Measurements from ENCODE around the gene MAP2. TPM values are rescaled to one million over a fixed set of nuclear protein-coding genes. Genes with fewer than 3 reads are reported as not detected.

The MAP2 gene
- total RNA-seq, 1 experiment from 2014 or later, result 0.05 TPM

GRCh38 chr2:209757163-209757562 is 333.3 kb downstream of the MAP2 start:
- Mint-ChIP-seq H3K4me1 (ENCODE audit: low read depth, unreplicated experiment) (no peaks in the 10 kb centered on the region), H3K4me3 (ENCODE audit: unreplicated experiment) (no peak overlapping the region), H3K36me3 (ENCODE audit: insufficient read depth, unreplicated experiment) (no peaks in the 10 kb centered on the region), H3K27me3 (ENCODE audit: insufficient read depth, unreplicated experiment) (no peaks in the 10 kb centered on the region), H3K9me3 (ENCODE audit: unreplicated experiment) (no peaks in the 10 kb centered on the region), H3K27ac (ENCODE audit: unreplicated experiment) (no peak overlapping the region)
- intact Hi-C loops (cut with micrococcal nuclease; ENCODE audit: unreplicated experiment), result no loop called here
- ChIA-PET POLR2A (no interaction called here), CTCF (no interaction called here)
- H3K36me3 ChIP-seq (ENCODE audit: control insufficient read depth, insufficient read depth, low read length), result no peaks in the 10 kb centered on the region
- no peaks in the 10 kb centered on the region for H3K4me1 ChIP-seq
- H3K4me3 ChIP-seq (ENCODE audit: low read depth, low read length), result no peak overlapping the region
- H3K27me3 ChIP-seq (replicated peaks; ENCODE audit: control insufficient read depth, insufficient read depth, low read length), result no peaks in the 10 kb centered on the region
- no TSS peak for BruUV-seq (replicated peaks)
- no peaks in the 10 kb centered on the region for H3K9me3 ChIP-seq
- DNase-seq, result no peak
- no peak for TF ChIP-seq CTCF (IDR thresholded peaks at IDR 0.05; ENCODE audit: insufficient read depth in 1 of 2, low read depth in 1 of 2, low read length in 1 of 2, severe bottlenecking in 1 of 2, unreplicated experiment in 1 of 2)

GRCh38 chr2:209761566-209761965 is 337.7 kb downstream of the MAP2 start:
- no peak for DNase-seq
- intact Hi-C loops (cut with micrococcal nuclease; ENCODE audit: unreplicated experiment), result no loop called here
- Histone ChIP-seq H3K4me1 (no peaks in the 10 kb centered on the region), H3K27me3 (replicated peaks; ENCODE audit: control insufficient read depth, insufficient read depth, low read length) (no peaks in the 10 kb centered on the region), H3K9me3 (no peaks in the 10 kb centered on the region), H3K36me3 (ENCODE audit: control insufficient read depth, insufficient read depth, low read length) (no peaks in the 10 kb centered on the region), H3K4me3 (ENCODE audit: low read depth, low read length) (no peak overlapping the region)
- no peaks in the 10 kb centered on the region for H3K4me1 Mint-ChIP-seq (ENCODE audit: low read depth, unreplicated experiment)
- no peak overlapping the region for H3K27ac Mint-ChIP-seq (ENCODE audit: unreplicated experiment)
- no peaks in the 10 kb centered on the region for H3K36me3 Mint-ChIP-seq (ENCODE audit: insufficient read depth, unreplicated experiment)
- no peak for TF ChIP-seq CTCF (IDR thresholded peaks at IDR 0.05; ENCODE audit: insufficient read depth in 1 of 2, low read depth in 1 of 2, low read length in 1 of 2, severe bottlenecking in 1 of 2, unreplicated experiment in 1 of 2)
- POLR2A ChIA-PET, result no interaction called here
- CTCF ChIA-PET, result no interaction called here
- no peaks in the 10 kb centered on the region for H3K9me3 Mint-ChIP-seq (ENCODE audit: unreplicated experiment)
- no peaks in the 10 kb centered on the region for H3K27me3 Mint-ChIP-seq (ENCODE audit: insufficient read depth, unreplicated experiment)
- BruUV-seq (replicated peaks), result no TSS peak
- no peak overlapping the region for H3K4me3 Mint-ChIP-seq (ENCODE audit: unreplicated experiment)

GRCh38 chr2:209762563-209762962 is 338.7 kb downstream of the MAP2 start:
- ChIA-PET CTCF (no interaction called here), POLR2A (no interaction called here)
- no TSS peak for BruUV-seq (replicated peaks)
- Histone ChIP-seq H3K36me3 (ENCODE audit: control insufficient read depth, insufficient read depth, low read length) (no peaks in the 10 kb centered on the region), H3K9me3 (no peaks in the 10 kb centered on the region), H3K27me3 (replicated peaks; ENCODE audit: control insufficient read depth, insufficient read depth, low read length) (no peaks in the 10 kb centered on the region), H3K4me3 (ENCODE audit: low read depth, low read length) (no peak overlapping the region), H3K4me1 (no peaks in the 10 kb centered on the region)
- no peaks in the 10 kb centered on the region for H3K4me1 Mint-ChIP-seq (ENCODE audit: low read depth, unreplicated experiment)
- H3K4me3 Mint-ChIP-seq (ENCODE audit: unreplicated experiment), result no peak overlapping the region
- intact Hi-C loops (cut with micrococcal nuclease; ENCODE audit: unreplicated experiment), result no loop called here
- no peak overlapping the region for H3K27ac Mint-ChIP-seq (ENCODE audit: unreplicated experiment)
- H3K9me3 Mint-ChIP-seq (ENCODE audit: unreplicated experiment), result no peaks in the 10 kb centered on the region
- DNase-seq, result no peak
- H3K27me3 Mint-ChIP-seq (ENCODE audit: insufficient read depth, unreplicated experiment), result no peaks in the 10 kb centered on the region
- no peaks in the 10 kb centered on the region for H3K36me3 Mint-ChIP-seq (ENCODE audit: insufficient read depth, unreplicated experiment)
- TF ChIP-seq CTCF (IDR thresholded peaks at IDR 0.05; ENCODE audit: insufficient read depth in 1 of 2, low read depth in 1 of 2, low read length in 1 of 2, severe bottlenecking in 1 of 2, unreplicated experiment in 1 of 2), result no peak
